Ascending aorta (tissue), 2 donors: ENCODE results near the gene SYK. TPM values are rescaled to one million over a fixed set of nuclear protein-coding genes. Genes with fewer than 3 reads are reported as not detected.

Source experiments
- DNase-seq, 2 donors: peaks; one replicate each; pipeline ENCODE4 v3.0.0-alpha.2; 2019; ENCODE audit warnings: low spot score in 2 of 2
- H3K27ac ChIP-seq, 2 donors: fragments of 200-600 bp; sonication (generic); one replicate each; pipeline ENCODE4 v1.5.1; 2016 to 2017; ENCODE audit warnings: mild to moderate bottlenecking in 1 of 2
- H3K27me3 ChIP-seq: fragments of 200-600 bp; sonication (generic); one replicate; pipeline ENCODE4 v1.5.1; 2017
- H3K36me3 ChIP-seq, 2 donors: fragments of 200-600 bp; sonication (generic); one replicate each; pipeline ENCODE4 v1.5.1; 2016
- H3K4me1 ChIP-seq, 2 donors: fragments of 200-600 bp; sonication (generic); one replicate each; pipeline ENCODE4 v1.5.1; 2016 to 2017; ENCODE audit warnings: mild to moderate bottlenecking in 1 of 2
- H3K4me3 ChIP-seq, 2 donors: fragments of 200-600 bp; sonication (generic); one replicate each; pipeline ENCODE4 v1.5.1; 2016 to 2017; ENCODE audit warnings: mild to moderate bottlenecking in 1 of 2
- H3K9me3 ChIP-seq, 2 donors: fragments of 200-600 bp; sonication (generic); one replicate each; pipeline ENCODE4 v1.5.1; 2016
- CTCF ChIP-seq, 3 experiments: fragments of 200-600 bp in 2 of 3; fragments of 450-650 bp in 1 of 3; sonication (generic) in 2 of 3; IDR thresholded peaks; one replicate each; pipeline ENCODE4 v1.5.1; 2016 to 2019; ENCODE audit warnings: antibody characterized with exemption in 3 of 3, mild to moderate bottlenecking in 1 of 3, moderate library complexity in 1 of 3
- intact Hi-C: fragments of 100-400 bp; cut with DNase I; formaldehyde crosslinking; loops from one replicate; pipeline ENCODE4 v1.15.1; 2023
- total RNA-seq: library from RNA; depleted of rRNA; stranded (reverse); fragments of >200 nt; gene quantifications from one replicate; pipeline ENCODE4 v1.1.0, GENCODE V29; 2016

The SYK gene
- total RNA-seq, 1 donor from 2014 or later: 3.2 TPM

GRCh38 chr9:90838098-90838497, 36.5 kb downstream of the SYK start:
- H3K4me1 ChIP-seq: no peaks in the 10 kb centered on the region
- TF ChIP-seq CTCF (IDR thresholded peaks at IDR 0.05): no peak
- DNase-seq: no peak
- intact Hi-C loops: no loop called here
- no peaks in the 10 kb centered on the region for H3K36me3 ChIP-seq
- no peaks in the 10 kb centered on the region for H3K27me3 ChIP-seq
- no peak overlapping the region for H3K27ac ChIP-seq
- H3K4me3 ChIP-seq: no peak overlapping the region
- H3K9me3 ChIP-seq: no peaks in the 10 kb centered on the region

DNA sequence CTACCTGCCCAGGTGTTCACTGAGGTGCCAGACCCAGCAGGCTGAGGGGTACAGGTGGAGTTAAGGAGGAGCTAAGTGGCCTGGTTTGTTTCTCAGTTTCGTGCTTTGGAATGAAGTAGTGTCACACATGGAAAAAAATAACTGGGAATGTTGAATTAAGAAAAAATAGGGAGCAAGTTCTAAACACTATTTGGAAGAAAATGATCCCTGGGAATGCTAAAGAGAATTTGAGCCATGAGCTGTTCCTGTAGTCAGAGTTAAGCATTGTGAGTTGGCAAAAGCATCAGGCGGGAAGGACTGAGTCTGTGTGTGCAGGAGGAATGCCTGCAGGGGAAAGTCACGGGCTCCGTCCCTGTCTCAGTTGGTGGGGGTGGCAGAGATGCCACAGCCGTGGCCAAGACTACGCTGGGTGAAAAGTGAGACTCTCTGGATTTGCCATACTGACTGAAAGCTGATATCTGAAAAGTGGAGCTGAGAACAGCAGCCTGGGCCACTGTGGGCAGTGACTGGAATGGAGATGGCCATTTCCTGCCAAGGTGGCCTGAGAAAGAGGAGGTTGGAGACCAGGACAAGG, 37.0 kb downstream of the SYK start:
- Histone ChIP-seq H3K4me1 (no peaks in the 10 kb centered on the region), H3K36me3 (no peaks in the 10 kb centered on the region), H3K27me3 (no peaks in the 10 kb centered on the region), H3K27ac (no peak overlapping the region), H3K9me3 (no peaks in the 10 kb centered on the region), H3K4me3 (no peak overlapping the region)
- intact Hi-C loops: no loop called here
- TF ChIP-seq CTCF (IDR thresholded peaks at IDR 0.05): no peak
- DNase-seq: no peak

DNA sequence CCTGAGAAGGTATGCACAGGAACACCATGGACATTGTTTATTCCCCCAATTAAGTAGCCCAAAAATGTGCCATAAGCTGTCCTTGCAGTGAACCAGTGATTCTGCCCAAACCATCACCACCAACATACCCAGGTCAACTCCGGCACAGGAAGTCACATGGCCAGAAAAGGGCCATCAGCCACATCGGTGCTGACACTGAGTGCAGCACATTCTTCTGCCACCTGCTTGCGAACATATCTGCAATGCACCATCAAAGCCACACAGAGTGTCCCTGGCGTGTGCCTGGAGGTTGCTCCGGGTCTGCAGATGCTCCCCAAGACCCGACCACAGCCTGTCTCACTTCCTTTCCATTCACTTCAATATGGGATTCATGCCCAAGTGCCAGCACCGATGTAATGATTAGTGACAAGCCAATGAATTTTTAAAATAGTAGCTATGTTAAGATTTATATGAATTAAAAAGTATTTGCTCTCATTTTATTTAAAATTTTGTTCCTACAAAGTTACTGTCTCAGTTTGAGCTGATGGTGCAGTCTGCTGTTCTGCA, 37.6 kb downstream of the SYK start:
- no peak for DNase-seq
- TF ChIP-seq CTCF (IDR thresholded peaks at IDR 0.05): no peak
- Histone ChIP-seq H3K4me1 (no peaks in the 10 kb centered on the region), H3K27me3 (no peaks in the 10 kb centered on the region), H3K27ac (no peak overlapping the region), H3K4me3 (no peak overlapping the region), H3K9me3 (no peaks in the 10 kb centered on the region), H3K36me3 (no peaks in the 10 kb centered on the region)
- intact Hi-C loops: no loop called here

- no peaks in the 10 kb centered on the region for H3K4me1 ChIP-seq
- H3K36me3 ChIP-seq: no peaks in the 10 kb centered on the region
- intact Hi-C loops: no loop called here
- no peaks in the 10 kb centered on the region for H3K27me3 ChIP-seq
- no peaks in the 10 kb centered on the region for H3K9me3 ChIP-seq
- H3K4me3 ChIP-seq: no peak overlapping the region
- H3K27ac ChIP-seq: no peak overlapping the region
- DNase-seq: no peak
- TF ChIP-seq CTCF (IDR thresholded peaks at IDR 0.05): no peak
These were observed 39.1 kb downstream of the SYK start for GRCh38 chr9:90840696-90841095.

GRCh38 chr9:90841213-90841612, 39.6 kb downstream of the SYK start:
- no peak for TF ChIP-seq CTCF (IDR thresholded peaks at IDR 0.05)
- intact Hi-C loops: no loop called here
- Histone ChIP-seq H3K4me3 (no peak overlapping the region), H3K36me3 (no peaks in the 10 kb centered on the region), H3K9me3 (no peaks in the 10 kb centered on the region), H3K27ac (no peak overlapping the region), H3K27me3 (no peaks in the 10 kb centered on the region), H3K4me1 (no peaks in the 10 kb centered on the region)
- DNase-seq: no peak

GRCh38 chr9:90841615-90842014, 40.0 kb downstream of the SYK start:
- intact Hi-C loops: no loop called here
- no peaks in the 10 kb centered on the region for H3K36me3 ChIP-seq
- no peak overlapping the region for H3K4me3 ChIP-seq
- no peaks in the 10 kb centered on the region for H3K4me1 ChIP-seq
- no peaks in the 10 kb centered on the region for H3K9me3 ChIP-seq
- no peaks in the 10 kb centered on the region for H3K27me3 ChIP-seq
- no peak overlapping the region for H3K27ac ChIP-seq
- no peak for TF ChIP-seq CTCF (IDR thresholded peaks at IDR 0.05)
- no peak for DNase-seq
